ENCODE measurements around the gene SPEF1.
A peak's percentile ranks its signal among the peaks of the same experiment; 100 is the strongest.

SPEF1 gene

DNA sequence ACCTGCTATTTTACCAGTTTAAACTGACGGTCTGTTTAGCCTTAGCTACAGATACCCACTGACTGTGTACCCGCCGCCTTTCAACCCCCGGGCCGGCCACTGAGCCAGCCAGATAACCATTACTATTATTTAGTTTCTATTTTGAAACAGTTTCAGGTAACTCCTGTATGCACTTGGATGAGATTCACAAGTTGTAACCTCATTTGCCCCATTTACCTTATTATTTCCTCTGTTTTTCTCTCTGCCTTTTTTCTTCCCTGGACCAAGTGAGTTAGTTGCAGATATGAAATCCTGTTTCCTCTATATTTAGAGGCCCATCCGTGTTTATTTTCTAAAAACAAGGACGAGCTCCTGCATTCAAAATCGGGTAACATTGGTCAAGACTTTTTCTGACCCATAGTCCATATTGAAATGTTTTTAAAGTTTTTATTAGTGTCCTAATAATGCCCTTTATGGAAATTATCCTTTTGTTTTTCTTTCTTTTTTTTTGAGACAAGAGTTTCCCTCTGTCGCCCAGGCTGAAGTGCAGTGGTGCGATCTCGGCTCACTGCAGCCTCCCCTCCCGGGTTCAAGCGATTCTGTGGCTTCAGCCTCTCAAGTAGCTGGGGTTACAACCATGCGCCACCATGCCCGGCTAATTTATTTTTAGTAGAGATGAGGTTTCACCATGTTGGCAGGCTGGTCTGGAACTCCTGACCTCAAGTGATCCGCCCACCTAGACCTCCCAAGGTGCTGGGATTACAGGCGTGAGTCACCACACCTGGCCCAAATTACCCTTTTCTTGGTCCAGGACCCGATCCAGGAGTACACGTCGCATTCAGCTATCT, 39.9 kb upstream of the SPEF1 start:
- DNase-seq (ENCODE audit: low spot score): no peak

DNA sequence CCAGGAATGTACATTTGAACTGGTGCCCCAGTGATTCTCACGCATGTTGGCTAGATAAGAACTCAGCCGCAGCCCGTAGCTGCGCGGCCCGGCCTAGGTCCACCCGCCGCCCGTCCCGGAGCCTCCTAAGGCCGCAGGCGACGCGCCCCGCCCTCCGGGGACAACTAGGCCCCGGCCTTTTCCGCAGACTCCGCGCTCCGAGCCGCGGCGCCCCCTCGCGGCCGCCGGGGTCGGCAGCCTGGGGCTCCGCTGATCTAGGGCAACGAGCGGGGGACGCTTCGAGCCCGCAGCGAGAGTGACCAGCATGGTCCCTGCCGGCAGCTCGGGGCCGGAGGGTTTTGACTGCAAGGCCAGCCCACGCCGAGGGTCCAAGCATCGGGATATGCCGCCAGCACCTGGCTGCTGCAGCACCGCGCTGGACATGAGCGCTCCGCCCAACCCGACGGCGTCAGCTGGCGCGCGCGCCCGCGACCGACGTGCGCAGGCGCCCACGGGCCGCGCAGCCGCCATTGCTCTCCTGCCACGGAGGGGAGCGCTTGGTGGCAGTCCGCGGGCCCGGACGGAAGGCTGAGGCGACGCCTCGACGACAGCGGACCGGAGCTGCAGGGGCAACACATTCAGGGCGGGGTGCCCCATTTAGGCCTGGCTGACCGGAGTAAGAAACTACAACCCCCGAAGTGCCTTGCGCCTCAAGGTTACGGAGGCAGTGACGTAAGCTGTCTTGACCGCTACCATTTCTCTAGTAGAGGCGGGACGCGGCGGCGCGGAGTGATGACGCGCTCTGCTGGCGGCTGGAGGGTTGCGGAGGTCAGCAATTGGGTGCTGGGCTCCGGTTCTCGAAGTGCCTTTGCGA, 39.0 kb upstream of the SPEF1 start, which contains the start of gene AP5S1:
Gene AP5S1 (plus strand): TSS at position 500 of the 853 bp plus-strand sequence. CDS start 1,571 bp downstream, outside the sequence.
- peak; percentile 93 for DNase-seq (ENCODE audit: low spot score)
- TF ChIP-seq, protein P1, sequence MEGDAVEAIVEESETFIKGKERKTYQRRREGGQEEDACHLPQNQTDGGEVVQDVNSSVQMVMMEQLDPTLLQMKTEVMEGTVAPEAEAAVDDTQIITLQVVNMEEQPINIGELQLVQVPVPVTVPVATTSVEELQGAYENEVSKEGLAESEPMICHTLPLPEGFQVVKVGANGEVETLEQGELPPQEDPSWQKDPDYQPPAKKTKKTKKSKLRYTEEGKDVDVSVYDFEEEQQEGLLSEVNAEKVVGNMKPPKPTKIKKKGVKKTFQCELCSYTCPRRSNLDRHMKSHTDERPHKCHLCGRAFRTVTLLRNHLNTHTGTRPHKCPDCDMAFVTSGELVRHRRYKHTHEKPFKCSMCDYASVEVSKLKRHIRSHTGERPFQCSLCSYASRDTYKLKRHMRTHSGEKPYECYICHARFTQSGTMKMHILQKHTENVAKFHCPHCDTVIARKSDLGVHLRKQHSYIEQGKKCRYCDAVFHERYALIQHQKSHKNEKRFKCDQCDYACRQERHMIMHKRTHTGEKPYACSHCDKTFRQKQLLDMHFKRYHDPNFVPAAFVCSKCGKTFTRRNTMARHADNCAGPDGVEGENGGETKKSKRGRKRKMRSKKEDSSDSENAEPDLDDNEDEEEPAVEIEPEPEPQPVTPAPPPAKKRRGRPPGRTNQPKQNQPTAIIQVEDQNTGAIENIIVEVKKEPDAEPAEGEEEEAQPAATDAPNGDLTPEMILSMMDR (IDR thresholded peaks at IDR 0.05; ENCODE audit: extremely low read depth, missing control alignments): peak; percentile 82

More for the DNA sequence above, 39.9 kb upstream of the SPEF1 start:
- TF ChIP-seq, protein P1 (IDR thresholded peaks at IDR 0.05; ENCODE audit: extremely low read depth, missing control alignments): no peak

DNA sequence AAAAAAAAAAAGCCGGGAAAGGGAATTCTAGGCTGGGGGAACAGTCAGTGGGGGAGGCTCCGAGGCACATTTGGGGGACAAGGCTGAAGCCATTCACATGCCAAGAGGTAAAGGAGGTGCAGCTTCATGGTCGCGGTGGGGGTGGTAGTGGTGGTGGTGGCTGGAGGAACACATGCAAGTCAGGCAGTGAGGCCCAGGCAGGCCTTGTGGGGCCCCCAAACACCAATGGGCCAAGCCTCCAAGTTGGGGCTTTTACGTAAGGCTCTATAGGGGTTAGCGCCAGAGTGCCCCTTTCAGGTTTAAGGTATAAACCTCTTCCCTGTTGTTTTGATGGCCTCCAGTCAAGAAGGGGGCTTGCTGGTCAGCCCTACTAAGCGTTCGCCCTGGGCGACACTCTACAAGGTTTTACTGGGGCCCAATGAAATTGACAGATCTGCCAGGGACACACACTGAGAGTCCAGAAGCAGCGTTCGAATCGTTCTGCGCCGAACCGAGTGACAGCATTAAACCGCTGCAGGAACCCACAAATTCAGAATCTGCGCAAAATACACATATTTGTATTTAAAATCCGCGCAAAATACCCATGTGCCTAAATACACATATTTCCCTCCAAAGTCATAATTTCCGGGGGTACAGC, 38.3 kb upstream of the SPEF1 start:
- TF ChIP-seq, protein P1 (IDR thresholded peaks at IDR 0.05; ENCODE audit: extremely low read depth, missing control alignments): no peak
- no peak for DNase-seq (ENCODE audit: low spot score)

DNA sequence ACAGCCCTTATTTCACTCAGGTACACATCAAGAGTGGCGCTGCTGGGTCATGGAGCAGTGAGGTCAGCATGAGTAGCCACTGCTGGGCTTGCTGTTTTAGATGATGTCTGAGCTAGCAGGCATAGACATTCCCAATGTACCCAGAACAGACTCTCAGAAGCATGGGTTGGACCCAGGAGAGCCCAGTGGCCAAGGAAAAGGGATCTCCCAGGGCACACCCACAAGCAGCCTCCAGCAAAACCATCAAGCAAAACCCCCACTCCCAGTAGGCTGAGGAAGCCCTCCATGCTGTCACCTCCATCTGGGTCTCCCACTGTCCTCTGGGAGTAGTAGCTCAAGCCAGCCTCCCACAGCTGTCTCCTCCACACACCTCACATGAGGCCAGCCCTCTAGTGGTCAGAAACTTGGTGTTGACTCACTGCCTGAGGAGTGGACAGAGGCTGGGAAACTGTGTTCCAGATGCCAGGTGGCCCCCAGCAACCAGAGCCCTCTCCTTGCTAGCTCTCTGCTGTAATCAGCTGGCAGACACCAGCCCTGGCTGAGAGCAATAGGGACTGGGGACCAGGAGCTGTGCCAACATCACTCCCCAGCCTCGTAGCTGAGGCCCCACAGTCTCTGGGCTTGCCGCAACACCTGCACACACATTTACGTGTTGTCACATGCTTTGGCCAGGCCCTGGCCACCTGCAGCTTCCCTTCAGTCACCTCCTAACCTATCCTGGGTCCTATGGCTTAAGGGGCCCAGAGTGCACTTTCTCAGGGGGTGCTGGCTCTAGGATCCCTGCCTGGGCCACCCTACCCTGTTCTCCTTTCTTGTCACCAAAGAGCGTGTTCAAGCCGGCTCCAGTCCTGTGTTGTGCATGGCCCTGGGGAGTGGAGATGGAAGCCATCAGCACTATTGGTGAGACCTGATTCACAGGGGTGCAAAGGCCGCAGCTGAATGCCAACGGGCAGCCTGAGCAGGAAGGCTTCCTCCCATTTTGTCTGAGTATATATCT, 37.2 kb upstream of the SPEF1 start:
- TF ChIP-seq, protein P1 (IDR thresholded peaks at IDR 0.05; ENCODE audit: extremely low read depth, missing control alignments): peak; percentile 36
- peak; percentile 70 for DNase-seq (ENCODE audit: low spot score)

DNA sequence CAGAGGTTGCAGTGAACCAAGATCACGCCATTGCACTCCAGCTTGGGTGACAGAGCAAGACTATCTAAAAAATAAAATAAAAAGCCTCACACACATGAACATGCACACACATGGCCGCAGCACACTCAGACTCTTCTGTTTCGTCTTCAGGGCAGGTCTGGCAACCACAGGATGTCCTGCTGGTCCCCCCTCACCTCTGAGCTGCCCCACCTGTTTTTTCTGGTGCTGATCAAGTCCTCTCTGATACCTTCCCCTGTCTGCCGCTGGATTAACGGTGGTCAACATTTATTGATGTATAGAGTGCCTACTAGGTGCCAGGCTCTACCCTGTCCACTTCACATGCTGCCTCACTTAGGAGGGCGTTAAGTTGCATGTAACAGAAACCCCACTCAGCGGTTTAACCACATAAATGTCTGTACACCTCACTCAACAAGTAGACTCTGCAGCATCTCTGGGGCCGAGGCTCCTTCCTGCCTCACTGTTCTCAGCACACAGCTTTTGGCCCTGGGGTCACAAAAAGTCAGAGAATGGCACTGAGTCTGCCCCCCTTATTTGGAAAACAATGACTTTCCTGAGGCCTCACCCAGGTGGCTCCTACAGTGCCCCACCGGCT, 34.6 kb upstream of the SPEF1 start:
- TF ChIP-seq, protein P1 (IDR thresholded peaks at IDR 0.05; ENCODE audit: extremely low read depth, missing control alignments): no peak
- no peak for DNase-seq (ENCODE audit: low spot score)

DNA sequence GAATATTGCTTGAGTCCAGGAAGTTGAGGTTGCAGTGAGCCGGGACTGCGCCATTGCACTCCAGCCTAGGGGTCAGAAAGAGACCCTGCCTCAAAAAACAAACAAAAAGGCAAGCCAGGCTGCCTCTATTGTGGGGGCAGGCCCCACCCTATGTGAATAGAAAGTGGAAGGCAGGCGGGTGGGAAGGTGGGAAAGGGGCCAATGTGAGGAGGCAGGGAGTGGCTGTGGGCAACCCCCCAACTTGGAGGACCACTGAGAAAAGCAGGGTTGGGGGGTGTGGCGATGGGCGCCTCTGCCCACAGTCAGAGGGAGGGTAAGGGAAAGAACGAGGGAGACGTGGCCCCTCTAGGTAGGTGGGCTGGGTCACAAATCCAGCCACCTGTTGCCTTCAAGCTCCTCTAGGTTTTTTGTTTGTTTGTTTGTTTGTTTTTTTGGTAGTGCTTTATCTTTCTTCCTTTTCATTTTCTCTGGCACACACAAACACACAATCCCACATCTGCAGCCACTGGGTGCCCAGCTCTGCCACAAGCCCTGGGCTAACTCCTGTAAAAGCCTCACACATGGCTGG, 33.8 kb upstream of the SPEF1 start:
- DNase-seq (ENCODE audit: low spot score): no peak
- TF ChIP-seq, protein P1 (IDR thresholded peaks at IDR 0.05; ENCODE audit: extremely low read depth, missing control alignments): no peak

Data from GM20000 (cell line).